SK-N-MC (cell line): ENCODE results near the gene ZCCHC7.

Source experiments
- EZH2 ChIP-seq: fragments of 200-600 bp; sonication (generic); IDR thresholded peaks from one replicate; pipeline ENCODE4 v1.6.1; 2017; ENCODE audit warnings: antibody characterized with exemption
- FOXP2 ChIP-seq: optimal IDR thresholded peaks from 2 replicates; pipeline ENCODE3; 2011; ENCODE audit warnings: mild to moderate bottlenecking, moderate library complexity; ENCODE audit not compliant: insufficient read depth; ENCODE audit errors: extremely low read length, control extremely low read depth
- POLR2AphosphoS5 ChIP-seq: IDR thresholded peaks from 2 replicates; pipeline ENCODE4 v1.6.1; 2012; ENCODE audit warnings: mild to moderate bottlenecking, low read depth, low read length, borderline replicate concordance

DNA sequence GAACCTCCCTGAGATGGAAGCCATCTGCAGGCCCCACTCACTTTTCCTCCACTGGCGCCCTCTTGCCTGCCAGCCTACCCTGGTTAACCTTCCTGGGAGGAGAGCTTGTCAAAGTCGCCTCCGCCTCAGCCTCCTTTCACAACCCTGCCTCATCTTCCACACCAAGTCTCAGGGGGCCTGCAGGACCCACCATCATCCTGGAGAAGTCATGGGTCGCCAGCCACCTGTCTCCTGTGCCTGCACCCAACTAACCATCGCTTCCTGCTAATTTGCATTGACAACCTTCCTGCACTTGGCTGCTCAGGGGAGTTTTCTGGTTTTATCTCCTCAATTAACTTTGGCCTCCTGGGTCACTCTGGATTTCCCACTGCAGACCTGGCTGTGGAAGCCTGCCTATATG, 249.3 kb downstream of the ZCCHC7 start:
- TF ChIP-seq EZH2 (no peak), POLR2AphosphoS5 (no peak), FOXP2 (no peak)
